ENCODE results near the gene PDE7B.

Gene PDE7B

GRCh38 chr6:135851442-135852271 is at the start of gene PDE7B:
Gene PDE7B, plus strand, starts transcription at chr6:135851701.
- peak; percentile 84 for DNase-seq (ENCODE audit: low spot score)

DNA sequence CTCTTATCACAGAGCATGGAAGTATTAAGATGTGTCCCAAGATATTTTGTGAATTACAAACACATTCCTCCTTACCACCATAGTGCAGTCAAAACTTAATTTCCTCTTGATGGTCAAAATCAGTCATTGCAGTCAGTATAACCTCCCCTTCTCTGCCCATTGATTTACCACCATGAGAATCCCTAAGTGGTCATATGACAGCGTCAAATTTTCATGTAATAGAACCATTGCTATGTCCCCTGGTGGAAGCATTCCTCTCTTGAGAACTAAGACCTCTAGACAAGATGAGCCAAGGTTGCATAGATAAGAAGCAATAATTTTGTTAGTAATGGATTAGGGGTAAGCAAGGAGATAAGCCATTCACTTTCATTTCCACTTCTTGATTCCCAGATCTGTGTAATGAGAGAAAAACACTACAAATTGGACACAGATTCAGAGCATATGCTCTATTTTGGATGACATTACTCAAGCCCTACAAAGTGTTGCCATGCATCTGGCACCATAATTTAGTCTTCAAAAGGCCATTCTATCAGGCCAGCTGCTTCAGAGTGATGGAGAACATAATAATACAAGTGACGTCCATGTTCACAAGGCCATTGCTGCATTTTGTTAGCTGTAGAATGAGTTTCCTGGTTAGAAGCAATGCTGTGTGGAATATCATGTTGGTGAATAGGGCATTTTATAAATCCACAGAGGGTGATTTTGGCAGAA is 49.6 kb upstream of the PDE7B start:
- no peak for DNase-seq (ENCODE audit: low spot score)

- no peak for DNase-seq (ENCODE audit: low spot score)
Observed at GRCh38 chr6:135810486-135810885, 41.0 kb upstream of the PDE7B start.

GRCh38 chr6:135811170-135811569 is 40.3 kb upstream of the PDE7B start:
- DNase-seq (ENCODE audit: low spot score), result no peak

DNA sequence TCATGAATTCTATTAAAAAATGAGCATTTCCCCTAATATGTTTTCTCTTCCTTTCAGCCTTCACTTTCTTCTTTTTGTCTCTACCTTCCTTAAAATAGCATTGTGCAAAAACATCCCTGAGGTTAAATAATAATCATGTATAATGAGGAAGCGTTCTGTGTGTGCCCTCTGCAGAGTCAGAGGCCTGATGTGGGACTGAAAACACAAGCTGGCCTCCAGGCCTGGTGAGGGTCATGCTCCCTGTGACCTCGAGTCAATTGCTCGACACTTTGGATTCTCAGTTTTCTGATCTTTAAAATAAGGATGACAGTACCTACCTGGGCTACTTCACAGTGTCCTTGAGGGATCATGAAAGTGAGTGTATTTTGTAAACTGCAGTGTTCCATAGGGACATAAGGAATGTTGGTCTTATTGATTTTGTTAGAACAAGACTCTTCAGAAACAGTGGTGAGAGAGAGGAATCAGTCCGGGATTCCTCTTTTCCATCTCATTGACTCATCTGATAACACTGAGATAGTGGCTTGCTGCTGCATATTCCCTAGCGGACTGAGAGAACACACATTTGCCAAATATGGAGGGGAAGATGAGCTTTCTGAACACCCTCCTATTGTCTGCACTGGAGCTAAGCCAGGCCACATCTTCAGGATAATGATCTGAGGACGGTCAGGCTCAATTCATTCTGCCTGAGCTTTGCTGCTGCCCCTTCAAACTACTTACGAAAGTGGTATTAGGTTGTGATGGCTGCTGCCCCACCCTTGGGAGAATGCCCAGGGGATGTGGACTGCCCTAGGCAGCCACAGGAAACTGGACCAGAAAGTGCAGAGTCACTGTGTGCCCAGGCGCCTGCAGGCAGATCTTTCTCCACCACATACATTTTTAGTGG is 39.6 kb upstream of the PDE7B start:
- DNase-seq (ENCODE audit: low spot score), result no peak

DNA sequence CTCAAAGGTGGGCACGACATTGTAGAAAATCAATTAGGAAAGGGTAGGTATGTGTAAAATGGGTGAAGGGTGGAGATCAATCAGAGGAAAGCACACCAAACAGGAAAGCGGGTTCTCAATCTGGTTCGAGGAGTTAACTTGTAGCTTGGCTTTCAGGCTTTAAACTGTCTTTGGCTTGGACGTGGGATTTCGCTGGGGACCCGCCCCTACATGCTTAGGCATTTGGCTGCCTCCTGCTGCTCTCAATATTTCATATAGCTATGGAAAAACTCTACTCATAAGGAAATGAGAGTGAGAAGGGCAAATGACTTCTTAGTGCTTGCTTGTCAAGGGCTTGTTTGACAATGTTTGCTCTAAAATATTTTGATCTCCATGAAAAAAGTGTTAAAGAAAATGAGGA is 38.1 kb upstream of the PDE7B start:
- no peak for DNase-seq (ENCODE audit: low spot score)

DNA sequence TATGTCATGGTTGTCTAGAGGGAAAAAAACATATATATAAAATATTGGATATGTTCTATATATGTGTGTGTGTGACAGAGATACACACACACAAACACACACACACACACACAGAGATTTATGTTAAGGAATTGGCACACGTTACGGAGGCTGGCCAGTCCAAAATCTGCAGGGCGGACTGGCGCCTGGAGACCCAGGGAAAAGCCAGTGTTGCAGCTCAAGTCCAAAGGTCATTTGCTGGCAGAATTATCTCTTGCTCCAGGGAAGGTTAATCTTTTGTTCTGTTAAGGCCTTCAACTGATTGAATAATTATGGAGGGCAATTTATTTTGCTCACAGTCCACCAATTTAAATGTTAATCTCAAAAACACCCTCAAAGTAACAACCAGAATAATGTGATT is 37.5 kb upstream of the PDE7B start:
- DNase-seq (ENCODE audit: low spot score), result no peak

GRCh38 chr6:135815216-135815615 is 36.3 kb upstream of the PDE7B start:
- DNase-seq (ENCODE audit: low spot score), result no peak

GRCh38 chr6:135817035-135817434 is 34.5 kb upstream of the PDE7B start:
- no peak for DNase-seq (ENCODE audit: low spot score)

DNA sequence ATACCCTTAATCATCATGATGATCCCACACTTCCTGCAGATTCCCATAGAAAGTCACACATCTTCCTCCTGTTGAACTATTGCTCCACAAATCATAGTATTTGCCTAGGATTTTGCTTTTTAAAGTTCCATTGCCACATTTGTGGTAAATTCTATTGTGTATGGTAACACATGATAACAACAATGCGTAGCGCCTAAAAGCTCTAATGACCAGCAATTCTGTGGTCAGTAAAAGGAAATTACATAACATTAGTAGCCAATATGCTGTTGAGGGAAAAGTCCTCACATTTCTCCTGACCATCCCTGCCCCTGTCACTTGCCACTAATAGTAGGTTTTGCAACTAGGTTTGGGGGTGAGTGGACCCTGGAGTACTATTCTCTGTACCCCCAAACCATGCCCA is 31.8 kb upstream of the PDE7B start:
- no peak for DNase-seq (ENCODE audit: low spot score)

GRCh38 chr6:135820340-135820739 is 31.2 kb upstream of the PDE7B start:
- DNase-seq (ENCODE audit: low spot score), result no peak

DNA sequence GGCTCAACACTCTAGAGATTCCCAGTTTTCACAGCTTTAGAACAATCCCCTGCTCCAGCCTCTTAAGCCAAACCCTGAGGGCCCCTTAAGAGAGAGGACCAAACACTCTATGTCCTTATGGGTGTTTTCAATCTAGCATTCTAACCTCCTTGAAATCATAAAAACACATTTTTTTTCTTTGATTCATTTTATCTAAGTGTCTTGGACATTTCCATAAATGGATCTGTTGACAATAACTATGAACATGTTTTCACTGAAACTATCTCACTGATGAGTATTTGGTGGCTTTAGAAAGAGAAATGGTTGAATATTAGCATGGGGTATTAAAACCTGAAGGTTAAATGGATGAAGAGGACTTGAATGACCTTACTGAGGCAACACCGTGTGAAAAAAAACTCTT is 27.6 kb upstream of the PDE7B start:
- DNase-seq (ENCODE audit: low spot score), result no peak

GRCh38 chr6:135826236-135826804 is 25.2 kb upstream of the PDE7B start:
- DNase-seq (ENCODE audit: low spot score), result no peak

DNA sequence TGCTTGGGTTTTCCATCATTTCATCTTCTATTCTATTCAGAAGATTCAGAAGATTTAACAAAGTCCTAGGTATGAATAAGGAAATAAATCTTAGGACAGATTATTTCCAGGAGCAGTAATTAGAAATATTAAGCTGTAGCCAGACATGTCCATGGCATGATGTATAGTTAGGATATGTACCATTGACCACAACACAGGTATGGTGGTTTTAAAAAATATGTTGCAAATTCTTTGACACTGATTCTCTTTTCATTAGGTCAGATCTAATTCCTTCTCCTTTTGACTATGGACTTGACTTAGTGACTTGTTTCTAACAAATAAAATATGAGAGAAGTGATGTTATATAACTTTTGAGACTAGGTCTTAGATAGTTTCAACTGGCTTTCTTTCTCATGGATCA is 23.5 kb upstream of the PDE7B start:
- no peak for DNase-seq (ENCODE audit: low spot score)

DNA sequence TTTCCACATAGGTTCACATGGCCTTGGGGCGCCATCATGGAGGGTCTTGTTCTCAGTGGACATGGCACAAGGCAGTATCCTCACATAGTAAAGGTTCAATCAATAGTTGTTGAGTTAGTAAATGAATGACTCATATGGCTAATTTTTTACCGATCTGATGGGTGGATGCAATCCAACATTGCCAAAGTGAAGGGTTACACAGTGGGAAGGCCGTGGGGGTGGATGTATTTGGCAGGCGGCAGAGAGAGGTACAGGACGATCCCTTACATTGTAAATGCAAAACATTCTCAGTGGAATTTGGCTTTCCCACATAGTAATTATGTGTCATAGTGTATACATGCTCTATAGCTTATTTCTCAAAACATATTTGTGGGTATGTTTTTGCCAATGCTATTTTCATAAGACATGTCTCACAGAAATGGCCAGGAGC is 21.0 kb upstream of the PDE7B start:
- no peak for DNase-seq (ENCODE audit: low spot score)

GRCh38 chr6:135831016-135831415 is 20.5 kb upstream of the PDE7B start:
- DNase-seq (ENCODE audit: low spot score), result no peak

DNA sequence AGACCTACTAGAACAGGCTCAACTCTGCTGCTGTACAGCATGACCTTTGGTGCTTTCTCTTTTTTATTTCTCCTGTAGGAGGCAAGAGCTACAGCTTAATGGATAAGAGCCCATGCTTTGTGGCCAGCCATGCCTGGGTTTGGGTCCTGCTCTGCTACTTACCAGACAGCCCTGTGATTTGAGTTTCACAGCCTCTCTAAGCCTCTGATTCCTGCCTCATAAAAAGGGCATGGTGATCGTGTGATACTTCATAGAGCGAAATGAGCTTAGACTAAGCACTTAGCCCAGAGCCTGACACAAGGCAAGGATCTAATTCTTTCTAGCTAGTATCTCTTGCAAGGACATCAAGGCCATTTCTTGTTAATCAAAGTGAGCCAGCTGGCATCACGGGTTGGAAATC is 19.3 kb upstream of the PDE7B start:
- no peak for DNase-seq (ENCODE audit: low spot score)

- no peak for DNase-seq (ENCODE audit: low spot score)
Observed at GRCh38 chr6:135833771-135834170, 17.7 kb upstream of the PDE7B start.

DNA sequence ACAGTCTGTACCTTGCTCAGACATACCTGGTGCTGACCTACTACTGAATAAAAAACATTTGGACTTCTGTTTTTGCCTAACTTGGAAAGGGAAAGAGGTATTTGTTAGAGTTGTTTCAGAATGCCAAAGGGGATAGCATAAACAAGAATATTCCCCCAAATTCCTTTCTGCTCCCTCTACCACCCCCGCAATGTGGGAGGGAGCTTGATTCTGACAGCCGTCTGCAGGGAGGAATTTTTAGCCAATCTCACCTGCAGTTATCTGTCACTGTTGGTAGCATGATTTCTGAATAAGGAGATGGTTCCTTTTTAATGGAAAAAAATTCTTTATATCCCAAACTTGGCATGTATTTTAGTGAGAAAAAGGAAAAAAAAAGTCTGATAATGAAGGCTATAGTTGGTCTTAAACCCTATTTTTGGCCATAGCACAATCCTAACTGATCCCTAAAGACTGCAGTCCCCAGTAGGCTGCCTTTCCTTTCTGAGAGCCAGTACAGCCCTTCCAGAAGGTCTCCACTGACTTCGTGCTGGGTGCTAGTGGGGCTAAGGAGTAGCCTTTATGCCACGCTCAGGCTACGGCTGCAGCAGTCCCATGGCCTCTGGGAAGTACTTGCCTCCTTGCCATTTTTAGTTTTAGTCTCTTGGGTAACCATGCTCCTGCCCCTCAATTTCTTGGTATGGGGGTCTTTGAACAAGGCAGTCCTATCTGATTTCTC is 13.6 kb upstream of the PDE7B start:
- DNase-seq (ENCODE audit: low spot score), result no peak

- no peak for DNase-seq (ENCODE audit: low spot score)
Observed at GRCh38 chr6:135839121-135839520, 12.4 kb upstream of the PDE7B start.

DNA sequence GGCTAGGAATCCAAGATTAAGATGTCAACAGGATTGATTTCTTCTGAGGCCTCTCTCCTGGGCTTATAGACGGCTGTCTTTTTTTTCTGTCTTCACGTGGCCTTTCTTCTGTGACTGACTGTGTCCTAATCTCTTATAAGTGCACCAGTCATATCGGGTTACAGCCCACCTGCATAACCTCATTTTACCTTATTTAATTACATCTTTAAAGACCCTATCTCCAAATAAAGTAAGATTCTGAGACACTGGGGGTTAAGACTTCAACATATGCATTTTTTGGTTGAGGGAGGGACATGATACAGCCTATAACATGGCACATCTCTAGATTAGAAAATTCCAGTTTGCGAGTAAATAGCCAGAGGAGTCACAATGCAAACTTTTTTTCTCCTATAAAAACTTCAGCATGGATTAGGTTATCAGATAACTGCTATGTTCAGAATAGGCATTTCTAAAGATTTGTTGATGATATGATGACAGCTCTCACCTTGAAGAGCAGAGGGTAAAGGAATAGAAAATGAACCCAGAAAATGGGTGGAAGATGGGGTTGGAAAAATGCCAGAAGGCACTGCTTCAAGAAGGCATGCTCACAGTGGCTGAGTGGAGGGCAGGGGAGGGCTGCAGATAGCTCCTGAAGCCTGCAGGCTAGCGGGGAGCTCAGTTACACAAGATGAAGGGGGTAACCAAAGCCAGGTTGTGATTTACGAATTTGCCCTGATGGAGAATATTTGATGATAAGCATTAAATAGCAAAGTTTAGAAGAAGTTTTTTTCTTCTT is 8.7 kb upstream of the PDE7B start:
- no peak for DNase-seq (ENCODE audit: low spot score)

All from iPS-NIHi11 (cell line).